ENCODE data around the gene AGT.

AGT gene

DNA sequence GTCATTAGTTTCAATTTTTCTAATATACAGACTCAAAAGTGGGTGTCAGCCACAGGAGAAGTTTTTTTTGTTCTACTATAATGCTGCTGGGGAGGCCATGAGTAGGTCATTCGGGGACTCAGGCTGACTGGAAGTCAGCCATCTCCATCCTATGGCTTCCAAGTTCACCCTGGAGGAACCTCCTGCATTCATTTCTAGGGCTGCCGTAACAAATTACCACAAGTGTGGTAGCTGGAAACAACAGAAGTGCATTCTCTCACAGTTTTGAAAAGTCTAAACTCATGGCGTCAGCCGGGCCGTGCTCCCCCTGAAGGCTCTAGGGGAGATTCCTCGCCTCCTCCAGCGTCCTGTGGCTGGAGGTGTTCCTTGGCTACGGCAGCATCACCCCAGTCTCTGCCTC lies 17.7 kb downstream of the AGT start:
- TF ChIP-seq, protein P1, sequence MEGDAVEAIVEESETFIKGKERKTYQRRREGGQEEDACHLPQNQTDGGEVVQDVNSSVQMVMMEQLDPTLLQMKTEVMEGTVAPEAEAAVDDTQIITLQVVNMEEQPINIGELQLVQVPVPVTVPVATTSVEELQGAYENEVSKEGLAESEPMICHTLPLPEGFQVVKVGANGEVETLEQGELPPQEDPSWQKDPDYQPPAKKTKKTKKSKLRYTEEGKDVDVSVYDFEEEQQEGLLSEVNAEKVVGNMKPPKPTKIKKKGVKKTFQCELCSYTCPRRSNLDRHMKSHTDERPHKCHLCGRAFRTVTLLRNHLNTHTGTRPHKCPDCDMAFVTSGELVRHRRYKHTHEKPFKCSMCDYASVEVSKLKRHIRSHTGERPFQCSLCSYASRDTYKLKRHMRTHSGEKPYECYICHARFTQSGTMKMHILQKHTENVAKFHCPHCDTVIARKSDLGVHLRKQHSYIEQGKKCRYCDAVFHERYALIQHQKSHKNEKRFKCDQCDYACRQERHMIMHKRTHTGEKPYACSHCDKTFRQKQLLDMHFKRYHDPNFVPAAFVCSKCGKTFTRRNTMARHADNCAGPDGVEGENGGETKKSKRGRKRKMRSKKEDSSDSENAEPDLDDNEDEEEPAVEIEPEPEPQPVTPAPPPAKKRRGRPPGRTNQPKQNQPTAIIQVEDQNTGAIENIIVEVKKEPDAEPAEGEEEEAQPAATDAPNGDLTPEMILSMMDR (IDR thresholded peaks at IDR 0.05; ENCODE audit: borderline replicate concordance, insufficient read depth, low read depth, low read length): no peak
- H3K4me3 ChIP-seq (ENCODE audit: low read depth, low read length): no peak overlapping the region

DNA sequence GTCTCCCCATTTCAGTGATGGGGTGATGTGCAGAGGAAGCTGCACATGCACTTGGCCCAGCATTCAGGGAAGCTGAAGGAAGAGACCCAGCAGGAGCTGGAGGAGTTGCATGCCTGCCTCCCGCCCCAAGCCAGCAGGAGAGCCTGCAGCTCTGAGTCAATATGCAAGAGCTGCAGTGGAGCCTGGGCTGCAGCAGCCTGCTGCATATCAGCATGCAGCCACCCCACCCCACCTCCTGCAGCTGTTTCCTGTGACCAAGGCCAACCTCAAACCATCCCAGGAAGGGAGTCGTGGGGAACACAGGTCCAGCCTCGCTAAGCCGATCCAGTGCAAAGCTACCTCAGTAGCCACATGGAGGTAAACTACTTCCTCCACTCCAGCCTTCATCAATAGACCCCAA lies 18.9 kb downstream of the AGT start:
- no peak overlapping the region for H3K4me3 ChIP-seq (ENCODE audit: low read depth, low read length)
- TF ChIP-seq, protein P1 (IDR thresholded peaks at IDR 0.05; ENCODE audit: borderline replicate concordance, insufficient read depth, low read depth, low read length): no peak

DNA sequence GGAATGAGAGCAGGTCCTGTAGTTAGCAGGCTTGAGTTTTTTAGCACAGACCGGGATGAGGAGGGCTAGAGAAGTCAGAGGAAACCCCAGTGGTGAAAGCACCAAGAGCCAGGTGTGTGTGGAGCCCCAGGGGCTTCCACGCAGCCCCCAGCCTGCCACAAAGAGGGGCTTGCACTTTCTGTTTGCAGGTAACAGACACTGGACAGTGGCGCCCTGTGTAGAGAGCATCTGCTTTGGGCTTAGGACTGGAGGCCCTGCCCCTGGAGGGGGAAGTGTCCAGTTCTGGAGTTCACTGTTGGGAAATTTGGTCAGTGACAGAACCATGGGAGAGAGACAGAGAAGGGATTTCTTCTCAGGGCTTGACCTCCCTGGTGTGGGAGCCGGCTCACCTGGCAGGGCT lies 19.5 kb downstream of the AGT start:
- H3K4me3 ChIP-seq (ENCODE audit: low read depth, low read length): no peak overlapping the region
- TF ChIP-seq, protein P1 (IDR thresholded peaks at IDR 0.05; ENCODE audit: borderline replicate concordance, insufficient read depth, low read depth, low read length): no peak

DNA sequence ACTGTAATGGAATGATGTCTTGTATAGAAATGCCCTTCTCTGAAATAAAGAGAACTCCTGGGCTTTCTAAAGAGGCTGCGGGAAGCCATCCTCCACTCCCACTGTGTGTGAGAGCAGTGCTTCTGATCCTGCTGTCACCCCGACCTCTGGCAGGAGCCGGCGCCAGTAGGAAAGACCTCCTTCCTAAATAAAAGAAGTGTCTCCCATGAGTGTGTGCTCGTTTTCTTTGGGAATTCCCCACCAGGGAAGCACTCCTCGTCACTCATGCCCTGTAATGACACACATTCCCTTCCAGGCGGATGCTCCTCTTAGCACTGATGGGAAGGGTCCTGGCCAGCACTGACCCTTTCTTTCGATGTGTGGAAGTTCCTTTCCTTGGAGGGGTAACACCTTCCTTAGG lies 20.1 kb downstream of the AGT start:
- no peak overlapping the region for H3K4me3 ChIP-seq (ENCODE audit: low read depth, low read length)
- TF ChIP-seq, protein P1 (IDR thresholded peaks at IDR 0.05; ENCODE audit: borderline replicate concordance, insufficient read depth, low read depth, low read length): no peak

DNA sequence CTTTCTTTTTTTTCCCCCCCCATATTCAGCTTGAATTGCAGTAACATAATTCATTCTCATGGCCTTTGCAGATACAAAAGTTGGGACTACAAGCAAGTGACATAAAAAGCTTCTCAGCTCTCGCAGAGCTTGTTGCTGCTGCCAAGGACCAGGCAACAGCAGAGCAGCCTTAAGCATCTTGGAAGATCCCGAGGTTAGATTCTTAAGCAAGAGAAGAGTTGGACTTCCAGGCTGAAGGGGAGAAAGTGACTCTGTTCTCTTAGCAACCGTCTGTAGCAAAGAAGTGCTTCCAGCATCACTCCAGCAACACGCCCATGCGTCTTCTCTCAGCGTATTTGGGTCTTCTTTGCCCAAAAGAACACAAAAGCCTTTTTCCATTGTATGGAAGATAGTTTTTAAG lies 20.7 kb downstream of the AGT start:
- TF ChIP-seq, protein P1 (IDR thresholded peaks at IDR 0.05; ENCODE audit: borderline replicate concordance, insufficient read depth, low read depth, low read length): no peak
- H3K4me3 ChIP-seq (ENCODE audit: low read depth, low read length): no peak overlapping the region

DNA sequence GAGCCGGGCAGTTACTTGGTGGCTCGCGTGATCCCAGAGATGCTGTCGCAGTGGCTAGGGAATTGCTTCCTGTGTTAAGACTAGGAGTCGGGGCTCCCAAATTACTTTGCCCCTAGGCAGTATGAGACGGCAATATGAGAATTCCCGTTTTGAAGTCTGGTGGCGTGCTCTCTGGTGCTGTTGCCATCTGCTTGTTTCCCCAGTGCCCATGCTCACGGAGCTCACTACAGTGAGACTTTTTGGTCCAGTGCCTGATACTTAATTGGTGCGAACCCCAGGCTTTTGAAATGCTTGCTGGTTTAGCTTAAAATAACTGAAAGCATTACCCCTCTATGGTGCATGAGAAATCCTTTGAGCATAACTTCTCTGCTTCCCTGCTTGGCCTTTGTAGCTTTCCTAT lies 22.3 kb downstream of the AGT start:
- TF ChIP-seq, protein P1 (IDR thresholded peaks at IDR 0.05; ENCODE audit: borderline replicate concordance, insufficient read depth, low read depth, low read length): no peak
- H3K4me3 ChIP-seq (ENCODE audit: low read depth, low read length): no peak overlapping the region

DNA sequence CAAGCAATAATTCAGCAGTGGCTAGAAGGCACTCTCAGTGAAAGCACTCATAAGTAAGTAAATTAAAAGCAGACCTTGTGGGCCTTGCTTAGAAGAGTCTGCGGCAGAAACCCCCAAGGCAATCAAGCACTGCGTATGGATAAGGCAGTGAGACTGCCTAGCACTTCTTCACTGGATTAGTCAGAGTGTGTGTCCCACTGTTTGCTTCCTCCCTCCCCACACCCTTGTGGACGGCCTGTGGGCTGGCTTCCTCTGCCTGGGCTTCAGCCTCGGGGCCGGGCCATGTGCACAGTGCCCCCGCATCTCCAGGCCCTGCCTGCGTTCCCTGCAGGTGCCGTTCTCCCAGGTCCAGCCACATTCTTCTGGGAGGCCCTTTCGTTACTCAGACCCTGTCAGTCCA lies 23.8 kb downstream of the AGT start:
- no peak overlapping the region for H3K4me3 ChIP-seq (ENCODE audit: low read depth, low read length)
- TF ChIP-seq, protein P1 (IDR thresholded peaks at IDR 0.05; ENCODE audit: borderline replicate concordance, insufficient read depth, low read depth, low read length): no peak

Measured in GM12875 (cell line).